GM19324 (cell line): ENCODE measurements around the gene ACO2.
"Not testable (repeated sequence)": the region's sequence is repeated elsewhere in the genome, so short reads cannot be mapped to it uniquely, and the experiment has no call there.

Experiments used
- ATAC-seq: cut with Tn5 transposase; IDR thresholded peaks from one replicate; pipeline ENCODE4 v1.9.1; 2021; ENCODE audit warnings: mild to moderate bottlenecking, moderate library complexity; ENCODE audit not compliant: unreplicated experiment, low FRiP score

ACO2 gene

GRCh38 chr22:41535244-41535643 is 66.3 kb downstream of the ACO2 start:
- ATAC-seq, result no peak

GRCh38 chr22:41537203-41537602 is 68.3 kb downstream of the ACO2 start:
- ATAC-seq, result no peak

GRCh38 chr22:41538583-41538982 is 69.7 kb downstream of the ACO2 start:
- no peak for ATAC-seq

GRCh38 chr22:41539146-41540005 is 70.5 kb downstream of the ACO2 start:
- ATAC-seq, result no peak

- no peak for ATAC-seq
Measured at GRCh38 chr22:41540006-41540315, 71.0 kb downstream of the ACO2 start.

GRCh38 chr22:41540365-41540764 is 71.4 kb downstream of the ACO2 start:
- ATAC-seq, result no peak

- no peak for ATAC-seq
Measured at GRCh38 chr22:41541484-41541883, 72.6 kb downstream of the ACO2 start.

- no peak for ATAC-seq
Measured at GRCh38 chr22:41542224-41542623, 73.3 kb downstream of the ACO2 start.

- ATAC-seq, result peak; percentile 89
Measured at GRCh38 chr22:41543854-41544670, 75.1 kb downstream of the ACO2 start, which contains the start of gene POLR3H. Gene POLR3H, minus strand, starts transcription at chr22:41544470. Its CDS starts 369 bp downstream, at chr22:41544101.

- no peak for ATAC-seq
Measured at GRCh38 chr22:41544671-41545476, 76.0 kb downstream of the ACO2 start.

GRCh38 chr22:41548830-41549211 is 79.9 kb downstream of the ACO2 start:
- ATAC-seq, result no peak

- no peak for ATAC-seq
Measured at GRCh38 chr22:41550952-41551491, 82.1 kb downstream of the ACO2 start.

- no peak for ATAC-seq
Measured at GRCh38 chr22:41551877-41552582, 83.1 kb downstream of the ACO2 start.

- no peak for ATAC-seq
Measured at GRCh38 chr22:41555325-41555982, 86.5 kb downstream of the ACO2 start.

- no peak for ATAC-seq
Measured at GRCh38 chr22:41556561-41556960, 87.6 kb downstream of the ACO2 start.

- no peak for ATAC-seq
Measured at GRCh38 chr22:41557401-41558240, 88.7 kb downstream of the ACO2 start.

- not testable (repeated sequence) for ATAC-seq
Measured at GRCh38 chr22:41558241-41558630, 89.3 kb downstream of the ACO2 start.

- ATAC-seq, result no peak
Measured at GRCh38 chr22:41560095-41560471, 91.2 kb downstream of the ACO2 start.

GRCh38 chr22:41561335-41561734 is 92.4 kb downstream of the ACO2 start:
- ATAC-seq, result no peak
